Epithelial cell of proximal tubule (primary cell): ENCODE measurements around the gene TMEM267. TPM values are rescaled to one million over a fixed set of nuclear protein-coding genes. Genes with fewer than 3 reads are reported as not detected.
"Not testable (repeated sequence)": the region's sequence is repeated elsewhere in the genome, so short reads cannot be mapped to it uniquely, and the experiment has no call there.

Experiments
- DNase-seq: peaks from one replicate; pipeline ENCODE4 v3.0.0-alpha.2; 2011; ENCODE audit warnings: low read depth
- H3K4me3 ChIP-seq: 2 replicates; pipeline ENCODE4 v1.5.1; 2011; ENCODE audit warnings: low read depth, mild to moderate bottlenecking, low read length
- total RNA-seq: library from RNA; depleted of rRNA; stranded (reverse); fragments of >200 nt; gene quantifications from 2 replicates; pipeline ENCODE4 v1.2.3, GENCODE V29; 2015
- TF ChIP-seq, protein P1 (sequence below): conservative IDR thresholded peaks from 2 replicates; pipeline ENCODE4 v1.5.1; 2012; ENCODE audit warnings: low read depth, mild to moderate bottlenecking, low read length

TMEM267 gene
- total RNA-seq, 1 donor from 2014 or later: 7.8 TPM

DNA sequence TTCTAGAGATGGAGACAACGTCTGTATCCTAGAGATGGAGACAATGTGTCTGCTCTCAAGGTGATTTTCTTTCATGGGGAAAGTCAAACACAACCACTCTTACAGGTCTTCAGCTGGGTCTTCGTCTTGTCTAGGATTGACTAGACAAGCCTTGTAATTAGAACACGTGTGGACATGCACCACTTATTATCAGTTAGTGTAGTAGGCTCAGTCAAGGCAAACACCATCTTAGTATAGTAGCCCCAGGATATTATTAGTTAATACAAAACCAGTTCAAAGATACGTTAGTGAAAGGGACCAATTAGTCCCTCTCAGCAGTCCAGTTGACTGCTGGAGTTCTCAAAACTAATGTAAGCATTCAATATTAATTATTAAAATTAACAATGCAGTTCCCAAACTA, 56.4 kb downstream of the TMEM267 start:
- DNase-seq: no peak
- TF ChIP-seq, protein P1, sequence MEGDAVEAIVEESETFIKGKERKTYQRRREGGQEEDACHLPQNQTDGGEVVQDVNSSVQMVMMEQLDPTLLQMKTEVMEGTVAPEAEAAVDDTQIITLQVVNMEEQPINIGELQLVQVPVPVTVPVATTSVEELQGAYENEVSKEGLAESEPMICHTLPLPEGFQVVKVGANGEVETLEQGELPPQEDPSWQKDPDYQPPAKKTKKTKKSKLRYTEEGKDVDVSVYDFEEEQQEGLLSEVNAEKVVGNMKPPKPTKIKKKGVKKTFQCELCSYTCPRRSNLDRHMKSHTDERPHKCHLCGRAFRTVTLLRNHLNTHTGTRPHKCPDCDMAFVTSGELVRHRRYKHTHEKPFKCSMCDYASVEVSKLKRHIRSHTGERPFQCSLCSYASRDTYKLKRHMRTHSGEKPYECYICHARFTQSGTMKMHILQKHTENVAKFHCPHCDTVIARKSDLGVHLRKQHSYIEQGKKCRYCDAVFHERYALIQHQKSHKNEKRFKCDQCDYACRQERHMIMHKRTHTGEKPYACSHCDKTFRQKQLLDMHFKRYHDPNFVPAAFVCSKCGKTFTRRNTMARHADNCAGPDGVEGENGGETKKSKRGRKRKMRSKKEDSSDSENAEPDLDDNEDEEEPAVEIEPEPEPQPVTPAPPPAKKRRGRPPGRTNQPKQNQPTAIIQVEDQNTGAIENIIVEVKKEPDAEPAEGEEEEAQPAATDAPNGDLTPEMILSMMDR: no peak
- no peak overlapping the region for H3K4me3 ChIP-seq

DNA sequence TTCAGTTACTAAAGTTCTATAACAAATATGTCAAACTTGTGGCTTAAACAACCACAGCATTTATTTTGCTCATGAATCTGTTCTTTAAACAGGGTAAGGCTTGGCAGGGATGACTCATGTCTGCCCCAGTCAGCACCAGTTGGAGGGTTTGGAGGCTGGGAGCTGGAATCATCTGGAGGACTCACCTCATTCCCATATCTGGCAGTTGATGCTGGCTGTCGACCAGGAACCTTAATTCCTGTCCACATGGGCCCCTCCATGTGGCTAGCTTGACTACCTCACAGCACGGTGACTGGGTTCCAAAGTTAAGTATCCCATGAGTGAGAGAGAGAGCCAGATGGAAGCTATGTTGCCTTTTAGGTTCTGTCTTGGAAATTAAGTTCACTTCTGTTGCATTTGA, 57.7 kb downstream of the TMEM267 start:
- H3K4me3 ChIP-seq: no peak overlapping the region
- TF ChIP-seq, protein P1: no peak
- DNase-seq: peak; percentile 81

DNA sequence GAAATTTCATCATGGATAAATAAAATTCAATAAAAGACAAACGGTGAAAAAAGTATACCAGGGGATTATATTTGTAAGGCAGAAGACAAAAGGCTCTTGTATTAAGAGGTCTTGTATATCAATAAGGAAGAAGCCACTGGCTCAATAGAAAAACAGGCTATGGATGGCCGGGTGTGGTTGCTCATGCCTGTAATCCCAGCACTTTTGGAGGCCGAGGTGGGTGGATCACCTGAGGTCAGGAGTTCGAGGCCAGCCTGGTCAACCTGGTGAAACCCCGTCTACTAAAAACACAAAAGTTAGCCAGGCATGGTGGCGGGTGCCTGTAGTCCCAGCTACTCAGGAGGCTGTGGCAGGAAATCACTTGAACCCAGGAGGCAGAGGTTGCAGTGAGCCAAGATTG, 60.6 kb downstream of the TMEM267 start:
- not testable (repeated sequence) for DNase-seq

DNA sequence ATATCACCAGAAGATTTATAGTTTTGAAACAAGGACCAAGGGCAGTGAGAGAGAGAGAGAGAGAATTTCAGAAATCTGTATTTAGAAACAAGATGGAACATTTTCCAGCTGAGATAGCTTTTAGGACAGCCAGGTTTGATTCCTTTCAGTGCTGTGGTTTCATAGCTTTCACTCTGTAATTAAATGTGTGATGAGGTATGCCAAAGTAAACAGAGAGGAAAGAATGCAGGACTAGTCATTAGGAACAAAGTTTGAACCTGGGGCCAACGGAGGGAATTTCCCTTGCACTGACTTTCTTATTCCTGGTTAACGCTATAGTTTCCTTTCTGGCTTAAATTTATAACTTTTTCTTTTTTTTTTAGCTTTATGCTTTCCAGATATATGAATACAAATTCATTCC, 61.5 kb downstream of the TMEM267 start:
- peak; percentile 82 for DNase-seq

More for the DNA sequence above, 60.6 kb downstream of the TMEM267 start:
- H3K4me3 ChIP-seq: not testable (repeated sequence)

DNA sequence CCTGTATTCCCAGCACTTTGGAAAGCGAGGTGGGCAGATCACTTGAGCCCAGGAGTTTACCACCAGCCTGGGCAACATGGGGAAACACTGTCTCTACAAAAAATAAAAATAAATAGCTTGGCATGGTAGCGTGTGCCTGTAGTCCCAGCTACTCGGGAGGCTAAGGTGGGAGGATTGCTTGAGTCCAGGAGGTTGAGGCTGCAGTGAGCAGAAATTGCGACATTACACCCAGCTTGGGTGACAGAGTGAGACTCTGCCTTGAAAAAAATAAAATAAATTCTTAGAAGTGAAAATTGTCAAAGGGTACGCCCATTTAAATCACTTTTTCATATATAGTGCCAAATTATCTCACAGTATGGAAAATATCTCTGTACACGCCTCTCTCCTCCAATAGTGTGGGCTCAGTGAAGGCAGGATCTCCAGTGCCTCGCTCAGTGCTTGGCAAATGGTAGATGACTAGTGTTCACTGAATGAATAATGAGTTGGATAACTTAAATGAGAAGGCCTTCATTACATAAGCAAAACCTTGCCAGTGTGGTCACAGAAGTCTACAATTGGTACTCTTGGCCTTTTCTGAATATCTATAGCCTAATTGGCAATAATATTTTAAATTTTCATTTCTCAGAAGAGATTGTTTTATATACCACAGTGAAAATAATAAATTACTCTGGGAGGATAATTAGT, 62.1 kb downstream of the TMEM267 start:
- no peak for DNase-seq

More for the DNA sequence above, 61.5 kb downstream of the TMEM267 start:
- H3K4me3 ChIP-seq: no peak overlapping the region
- TF ChIP-seq, protein P1: no peak

DNA sequence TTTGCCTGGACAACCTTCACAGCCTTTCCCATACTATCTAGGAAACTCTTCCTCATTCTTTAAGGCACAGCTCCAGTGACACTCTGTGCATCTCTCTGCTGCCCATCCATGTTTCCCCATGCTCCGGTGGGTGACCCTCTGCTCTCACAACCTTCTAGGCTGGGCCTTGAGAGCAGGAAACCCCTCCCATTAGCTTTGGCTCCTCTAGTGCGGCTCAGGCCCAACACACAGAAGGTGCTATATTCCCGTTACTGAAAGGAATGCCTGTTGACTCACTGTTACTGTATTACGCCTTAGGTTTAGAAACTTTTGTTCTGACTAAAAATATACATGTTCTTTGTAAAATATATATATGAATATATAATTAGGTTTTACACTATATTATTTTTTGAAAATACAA, 63.4 kb downstream of the TMEM267 start:
- no peak overlapping the region for H3K4me3 ChIP-seq
- TF ChIP-seq, protein P1: no peak
- DNase-seq: no peak

More for the DNA sequence above, 62.1 kb downstream of the TMEM267 start:
- TF ChIP-seq, protein P1: no peak
- H3K4me3 ChIP-seq: no peak overlapping the region

DNA sequence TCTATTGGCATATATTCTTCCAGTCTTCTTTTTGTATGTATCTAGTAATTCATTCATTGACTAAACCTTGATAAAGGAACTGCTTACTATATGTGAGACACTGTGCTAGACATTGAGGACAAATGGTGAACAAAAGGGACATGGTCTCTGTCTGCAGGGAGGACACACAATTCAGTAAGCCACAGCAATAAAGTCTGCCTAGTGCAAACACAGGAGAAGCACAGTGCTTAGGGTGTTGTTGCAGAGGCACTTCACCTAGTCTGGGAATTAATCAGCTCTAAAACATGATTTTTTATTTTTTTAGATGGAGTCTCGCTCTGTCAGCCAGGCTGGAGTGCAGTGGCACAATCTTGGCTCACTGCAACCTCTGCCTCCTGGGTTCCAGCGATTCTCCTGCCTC, 65.1 kb downstream of the TMEM267 start:
- TF ChIP-seq, protein P1: no peak
- H3K4me3 ChIP-seq: no peak overlapping the region
- no peak for DNase-seq
